AG10803 (cell line): ENCODE data around the gene SIX2.

ENCODE experiments used
- DNase-seq: peaks from one replicate; pipeline ENCODE4 v3.0.0; 2010; ENCODE audit warnings: low read depth
- H3K4me3 ChIP-seq: 2 replicates; pipeline ENCODE4 v1.5.1; 2011; ENCODE audit warnings: mild to moderate bottlenecking, low read length, control low read depth
- CTCF ChIP-seq: conservative IDR thresholded peaks from 2 replicates; pipeline ENCODE4 v1.5.1; 2011; ENCODE audit warnings: mild to moderate bottlenecking, low read length, control low read depth, inconsistent platforms

SIX2 gene

GRCh38 chr2:45006942-45007287 is 2.3 kb downstream of the SIX2 start:
- no peak for DNase-seq
- no peak for TF ChIP-seq CTCF
- no peak overlapping the region for H3K4me3 ChIP-seq

DNA sequence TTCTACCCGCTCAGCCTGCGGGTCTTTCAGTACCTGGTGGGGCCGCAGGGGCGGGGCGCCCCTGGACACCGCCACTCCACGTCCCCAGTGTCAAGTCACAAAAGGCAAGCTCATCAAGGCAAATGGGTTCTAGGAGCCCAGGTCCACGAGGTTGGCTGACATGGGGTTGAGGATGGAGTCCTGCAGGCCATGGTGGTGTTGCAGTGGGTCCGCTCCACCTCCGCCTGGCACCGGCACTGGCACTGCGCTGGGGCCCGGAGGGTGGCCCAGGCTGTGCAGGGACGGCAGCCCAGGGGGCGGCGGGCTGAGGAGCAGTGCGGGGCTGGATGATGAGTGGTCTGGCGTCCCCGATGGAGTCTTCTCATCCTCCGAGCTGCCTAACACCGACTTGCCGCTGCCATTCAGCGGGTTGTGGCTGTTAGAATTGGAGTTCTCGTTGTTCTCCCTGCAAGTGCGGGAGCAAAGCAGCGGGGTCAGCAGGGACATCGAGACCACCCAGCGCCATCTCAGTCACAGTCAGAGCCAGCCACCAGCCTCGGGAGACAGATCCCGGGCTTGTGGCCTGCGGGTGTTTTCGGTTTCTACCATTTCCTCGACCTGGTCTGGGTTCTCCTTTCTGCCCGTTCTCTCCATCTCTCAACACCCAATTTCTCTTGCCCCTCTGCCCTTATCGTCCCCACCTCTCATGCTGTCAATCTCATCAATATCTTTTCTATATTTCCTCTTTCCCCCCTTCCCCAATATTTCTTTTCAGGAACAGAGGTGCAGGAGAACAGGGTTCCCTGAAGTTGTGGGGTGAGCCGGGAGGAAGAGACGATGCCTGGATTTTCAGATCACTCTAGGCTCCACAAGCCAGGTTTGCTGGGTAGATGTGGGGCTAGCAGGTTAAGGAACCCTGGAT is 3.0 kb downstream of the SIX2 start:
- H3K4me3 ChIP-seq: no peak overlapping the region
- TF ChIP-seq CTCF: no peak

DNA sequence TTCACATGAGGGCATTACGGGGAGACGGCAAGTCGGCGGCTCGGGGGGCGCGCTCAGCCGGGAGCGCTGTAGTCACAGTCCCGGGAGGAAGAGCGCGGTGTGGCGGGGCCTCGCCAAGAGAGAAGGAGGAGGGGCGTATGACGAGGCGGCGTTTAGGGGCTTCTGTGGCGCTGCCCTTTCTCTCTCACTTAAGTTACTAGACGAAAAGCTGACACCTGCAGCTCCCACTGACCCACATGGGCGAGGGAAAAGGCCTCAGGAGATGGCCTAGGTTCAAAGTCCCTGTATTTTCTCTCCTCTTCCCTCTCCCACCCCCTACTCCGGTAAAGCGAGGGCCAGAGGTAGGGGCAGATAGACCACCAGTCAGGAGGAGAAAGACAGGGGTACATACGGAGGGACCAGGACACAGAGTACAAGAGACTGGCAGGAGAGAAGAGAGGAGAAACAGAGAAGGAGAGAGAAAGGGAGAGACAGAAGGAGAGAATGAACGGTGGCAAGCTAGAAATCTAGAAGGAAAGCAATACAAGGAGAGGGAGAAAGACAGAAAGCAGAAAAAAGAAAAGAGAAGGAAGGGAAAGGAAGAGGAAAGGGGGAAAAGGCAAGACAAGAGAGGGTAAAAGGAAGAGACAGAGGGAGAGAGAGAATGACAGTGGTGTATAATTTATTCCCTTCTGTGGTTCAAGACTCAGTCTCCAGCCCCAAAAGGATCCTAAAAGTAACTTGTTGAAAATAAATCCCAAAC is 3.8 kb downstream of the SIX2 start:
- TF ChIP-seq CTCF: no peak
- no peak for DNase-seq
- H3K4me3 ChIP-seq: no peak overlapping the region

More for the DNA sequence above, 3.0 kb downstream of the SIX2 start:
- no peak for DNase-seq

DNA sequence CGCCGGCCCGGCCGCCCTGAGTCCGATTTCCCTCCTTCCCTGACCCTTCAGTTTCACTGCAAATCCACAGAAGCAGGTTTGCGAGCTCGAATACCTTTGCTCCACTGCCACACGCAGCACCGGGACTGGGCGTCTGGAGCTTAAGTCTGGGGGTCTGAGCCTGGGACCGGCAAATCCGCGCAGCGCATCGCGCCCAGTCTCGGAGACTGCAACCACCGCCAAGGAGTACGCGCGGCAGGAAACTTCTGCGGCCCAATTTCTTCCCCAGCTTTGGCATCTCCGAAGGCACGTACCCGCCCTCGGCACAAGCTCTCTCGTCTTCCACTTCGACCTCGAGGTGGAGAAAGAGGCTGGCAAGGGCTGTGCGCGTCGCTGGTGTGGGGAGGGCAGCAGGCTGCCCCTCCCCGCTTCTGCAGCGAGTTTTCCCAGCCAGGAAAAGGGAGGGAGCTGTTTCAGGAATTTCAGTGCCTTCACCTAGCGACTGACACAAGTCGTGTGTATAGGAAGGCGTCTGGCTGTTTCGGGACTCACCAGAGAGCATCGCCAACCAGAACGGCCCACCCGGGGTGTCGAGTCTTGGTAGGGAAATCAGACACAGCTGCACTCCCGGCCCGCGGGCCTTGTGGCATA is 4.6 kb downstream of the SIX2 start:
- peak overlapping the region; percentile 40 for H3K4me3 ChIP-seq
- TF ChIP-seq CTCF: no peak

GRCh38 chr2:45003579-45004551 is 5.4 kb downstream of the SIX2 start:
- H3K4me3 ChIP-seq: peak overlapping the region; percentile 40
- no peak for TF ChIP-seq CTCF
- DNase-seq: no peak

More for the DNA sequence above, 4.6 kb downstream of the SIX2 start:
- no peak for DNase-seq

DNA sequence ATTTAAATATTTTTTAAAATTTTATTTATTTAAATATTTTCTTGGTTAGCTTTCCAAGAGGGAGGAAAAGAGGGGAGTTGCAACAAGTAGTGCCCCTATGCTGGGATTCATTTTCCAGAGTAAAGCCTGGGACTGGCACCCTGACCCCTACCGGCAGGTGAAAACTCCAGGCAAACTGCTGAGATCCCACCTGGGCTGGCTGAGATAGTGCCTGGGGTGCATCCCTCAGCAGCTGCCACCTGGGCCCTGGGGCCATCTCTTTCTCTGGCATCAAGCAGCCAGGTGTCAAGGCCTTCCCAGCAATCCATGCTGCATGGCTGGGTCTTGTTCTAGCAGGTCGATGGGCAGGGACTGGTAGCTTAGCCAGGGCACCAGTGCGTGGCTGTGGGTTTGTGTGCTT is 6.6 kb downstream of the SIX2 start:
- no peak for DNase-seq
- no peak for TF ChIP-seq CTCF
- no peak overlapping the region for H3K4me3 ChIP-seq
